ENCODE measurements around the gene IL17F.
A peak's percentile ranks its signal among the peaks of the same experiment; 100 is the strongest.

Gene IL17F

GRCh38 chr6:52233005-52233404, 11.3 kb downstream of the IL17F start:
- no peak overlapping the region for H3K4me3 ChIP-seq (ENCODE audit: low read depth, low read length)
- no peak for TF ChIP-seq CTCF (IDR thresholded peaks at IDR 0.05; ENCODE audit: insufficient read depth, low read depth, low read length, missing control alignments)
- DNase-seq (ENCODE audit: low read depth): no peak

GRCh38 chr6:52231406-52232127, 12.7 kb downstream of the IL17F start:
- DNase-seq (ENCODE audit: low read depth): no peak
- no peak overlapping the region for H3K4me3 ChIP-seq (ENCODE audit: low read depth, low read length)
- no peak for TF ChIP-seq CTCF (IDR thresholded peaks at IDR 0.05; ENCODE audit: insufficient read depth, low read depth, low read length, missing control alignments)

- no peak for DNase-seq (ENCODE audit: low read depth)
- no peak overlapping the region for H3K4me3 ChIP-seq (ENCODE audit: low read depth, low read length)
- TF ChIP-seq CTCF (IDR thresholded peaks at IDR 0.05; ENCODE audit: insufficient read depth, low read depth, low read length, missing control alignments): no peak
Measured at GRCh38 chr6:52230685-52231084, 13.6 kb downstream of the IL17F start.

GRCh38 chr6:52227495-52227894, 16.8 kb downstream of the IL17F start:
- H3K4me3 ChIP-seq (ENCODE audit: low read depth, low read length): no peak overlapping the region
- TF ChIP-seq CTCF (IDR thresholded peaks at IDR 0.05; ENCODE audit: insufficient read depth, low read depth, low read length, missing control alignments): no peak
- peak; percentile 97 for DNase-seq (ENCODE audit: low read depth)

- no peak overlapping the region for H3K4me3 ChIP-seq (ENCODE audit: low read depth, low read length)
- peak; percentile 75 for DNase-seq (ENCODE audit: low read depth)
- no peak for TF ChIP-seq CTCF (IDR thresholded peaks at IDR 0.05; ENCODE audit: insufficient read depth, low read depth, low read length, missing control alignments)
Measured at GRCh38 chr6:52221302-52221701, 23.0 kb downstream of the IL17F start.

GRCh38 chr6:52217761-52218160, 26.5 kb downstream of the IL17F start:
- no peak overlapping the region for H3K4me3 ChIP-seq (ENCODE audit: low read depth, low read length)
- no peak for TF ChIP-seq CTCF (IDR thresholded peaks at IDR 0.05; ENCODE audit: insufficient read depth, low read depth, low read length, missing control alignments)
- DNase-seq (ENCODE audit: low read depth): no peak
